Measurements from ENCODE around the gene DOK3. TPM values are rescaled to one million over a fixed set of nuclear protein-coding genes. Genes with fewer than 3 reads are reported as not detected.
A peak's percentile ranks its signal among the peaks of the same experiment; 100 is the strongest.
"Not testable (repeated sequence)": the region's sequence is repeated elsewhere in the genome, so short reads cannot be mapped to it uniquely, and the experiment has no call there.

The DOK3 gene
- total RNA-seq, 2 experiments from 2014 or later: 3.3 to 5.7 TPM

DNA sequence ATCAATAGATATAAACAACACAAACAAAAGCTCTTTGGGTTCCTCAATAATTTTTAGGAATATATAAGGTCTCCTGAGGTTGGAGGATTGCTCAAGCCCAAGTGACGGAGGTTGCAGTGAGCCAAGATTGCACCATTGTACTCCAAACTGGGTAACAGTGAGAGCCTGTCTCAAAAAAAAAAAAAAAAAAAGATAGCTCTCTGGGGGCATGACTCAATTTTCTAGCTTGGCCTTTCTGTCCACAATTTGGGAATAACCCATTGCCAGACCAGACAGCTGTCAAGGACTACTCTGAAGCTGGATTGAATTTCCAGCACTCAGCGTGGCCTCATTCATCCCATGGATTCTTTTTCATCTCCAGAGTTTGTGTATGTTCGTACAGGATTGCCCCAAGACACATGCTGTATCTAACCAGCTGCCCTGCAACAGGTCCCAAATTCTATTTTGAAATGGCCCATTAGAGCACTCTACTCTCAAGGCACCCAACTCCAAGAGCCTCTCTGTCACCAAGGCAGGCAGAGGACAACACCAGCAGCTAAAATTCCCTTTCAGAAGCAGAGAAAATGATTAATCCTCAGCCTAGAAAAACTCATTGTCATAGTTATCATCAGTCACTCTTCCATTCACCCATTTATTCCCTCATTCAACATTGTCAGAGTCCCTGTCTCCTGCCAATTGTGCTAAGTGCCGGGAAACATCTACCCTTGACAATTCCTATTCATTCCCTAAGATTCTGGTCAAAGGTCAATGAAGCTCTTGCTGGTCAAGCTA lies 36.0 kb upstream of the DOK3 start:
- Mint-ChIP-seq H3K27ac (no peak overlapping the region), H3K4me3 (no peak overlapping the region), H3K27me3 (no peaks in the 10 kb centered on the region), H3K4me1 (peaks cover 4% of the 10 kb centered on the region), H3K36me3 (peaks cover 20% of the 10 kb centered on the region), H3K9me3 (ENCODE audit: low read depth) (no peaks in the 10 kb centered on the region)
- CTCF ChIA-PET: interaction anchor here (0.8 kb wide), 1 partner anchor 18 kb away, joined by 3 read pairs; no protein-coding TSS in a partner anchor
- ATAC-seq (no peak), DNase-seq (no peak)

DNA sequence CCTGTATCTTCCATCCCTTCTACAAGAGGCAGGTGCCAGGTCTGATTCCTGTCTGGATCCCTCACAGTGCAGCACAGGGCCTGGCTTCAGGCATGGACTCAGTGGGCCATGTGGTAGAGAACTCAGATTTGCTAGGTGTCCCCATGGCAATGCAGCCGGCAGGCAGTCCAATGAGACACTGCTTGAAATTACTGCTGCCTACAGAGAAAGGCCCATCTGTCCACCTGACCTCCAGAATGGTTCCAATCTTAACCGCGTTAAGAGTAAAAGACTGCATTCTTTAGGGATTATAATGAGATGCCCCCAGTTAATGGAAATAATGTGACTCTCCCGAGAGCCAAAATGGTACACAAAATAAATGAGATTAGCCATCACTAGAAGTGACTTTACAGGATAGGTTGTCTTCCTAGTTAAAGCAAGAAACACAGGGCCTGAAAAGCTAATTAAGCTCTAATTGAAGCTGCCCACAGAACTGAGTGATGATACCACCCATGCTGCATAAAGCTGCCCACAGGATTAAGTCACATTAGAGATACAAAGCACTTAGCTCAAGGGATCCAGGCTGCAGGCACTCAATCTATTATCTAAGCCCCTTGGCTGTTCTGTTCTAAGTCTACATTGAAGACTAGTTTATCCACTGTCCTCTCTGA lies 33.3 kb upstream of the DOK3 start:
- no peaks in the 10 kb centered on the region for H3K9me3 Mint-ChIP-seq (ENCODE audit: low read depth)
- DNase-seq (no peak), ATAC-seq (no peak)
- CTCF ChIA-PET: interaction anchor here (0.9 kb wide), 1 partner anchor 17 kb away, joined by 3 read pairs; no protein-coding TSS in a partner anchor
- H3K27ac Mint-ChIP-seq: no peak overlapping the region
- peaks cover 21% of the 10 kb centered on the region for H3K36me3 Mint-ChIP-seq
- no peak overlapping the region for H3K4me3 Mint-ChIP-seq
- H3K4me1 Mint-ChIP-seq: peaks cover 4% of the 10 kb centered on the region
- H3K27me3 Mint-ChIP-seq: no peaks in the 10 kb centered on the region

DNA sequence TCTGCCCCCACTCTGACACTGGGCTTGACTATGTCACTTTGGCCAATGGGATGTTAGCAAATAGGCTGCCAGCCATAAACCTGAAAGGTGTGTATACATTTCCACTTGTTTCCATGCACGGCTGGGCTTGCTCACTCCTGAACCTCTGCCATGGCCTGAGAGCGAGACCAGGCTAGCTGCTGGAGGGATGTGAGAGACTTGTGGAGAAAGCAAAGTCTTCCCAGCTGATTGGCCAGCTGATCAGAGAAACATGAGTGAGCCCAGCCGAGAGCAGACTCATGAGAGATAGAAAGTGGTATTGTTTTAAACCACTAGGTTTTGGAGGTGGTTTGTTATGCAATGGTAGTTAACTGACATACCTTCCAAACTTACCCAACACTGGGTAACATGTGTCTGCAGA lies 30.8 kb upstream of the DOK3 start:
- CTCF ChIA-PET: no interaction called here
- H3K36me3 Mint-ChIP-seq: peaks cover 20% of the 10 kb centered on the region
- H3K4me1 Mint-ChIP-seq: peaks cover 4% of the 10 kb centered on the region
- no peak for ATAC-seq
- H3K4me3 Mint-ChIP-seq: no peak overlapping the region
- no peak overlapping the region for H3K27ac Mint-ChIP-seq
- no peak for DNase-seq
- no peaks in the 10 kb centered on the region for H3K9me3 Mint-ChIP-seq (ENCODE audit: low read depth)
- no peaks in the 10 kb centered on the region for H3K27me3 Mint-ChIP-seq

DNA sequence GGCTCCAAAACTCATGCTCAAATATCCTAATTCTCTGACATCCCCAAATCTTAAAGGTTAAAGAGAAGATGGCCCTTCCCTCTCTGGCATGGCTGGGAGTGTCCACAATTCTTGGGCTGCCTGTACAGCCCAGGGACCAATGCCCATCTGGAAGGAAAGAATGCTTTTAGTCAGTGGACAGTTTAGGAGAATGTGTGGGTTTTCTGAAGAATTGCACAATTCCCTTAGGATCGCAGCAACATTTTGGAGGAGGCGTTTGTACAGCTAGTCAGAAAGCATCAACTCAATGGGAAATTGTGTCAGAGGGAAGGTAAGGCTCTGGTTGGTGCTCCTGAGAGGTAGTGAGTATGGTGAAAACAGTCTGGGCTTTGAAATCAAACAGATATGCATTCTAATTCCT lies 29.8 kb upstream of the DOK3 start:
- Mint-ChIP-seq H3K9me3 (ENCODE audit: low read depth) (no peaks in the 10 kb centered on the region), H3K27me3 (no peaks in the 10 kb centered on the region), H3K27ac (no peak overlapping the region), H3K4me3 (no peak overlapping the region), H3K4me1 (peaks cover 4% of the 10 kb centered on the region), H3K36me3 (peaks cover 18% of the 10 kb centered on the region)
- DNase-seq: no peak
- ATAC-seq: no peak
- CTCF ChIA-PET: no interaction called here

DNA sequence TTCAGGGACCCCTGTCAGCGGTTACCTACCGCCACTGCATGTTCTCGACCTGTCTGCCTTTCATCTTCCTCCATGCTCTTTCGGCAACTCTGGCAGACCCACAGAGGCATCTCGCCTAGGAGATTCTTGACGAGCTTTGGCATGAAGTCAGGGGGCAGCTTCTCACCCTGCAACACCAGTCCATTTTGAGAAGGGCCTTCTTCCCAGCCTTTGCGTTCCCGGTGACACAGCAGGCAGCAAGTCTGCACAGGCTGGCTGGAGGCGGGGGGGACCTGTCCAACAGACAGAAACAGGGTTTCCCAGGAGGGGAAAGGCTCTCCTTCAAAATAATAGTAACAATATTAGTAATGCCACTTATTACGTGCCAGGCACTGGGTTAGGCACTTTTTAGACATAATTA lies 29.2 kb upstream of the DOK3 start:
- Mint-ChIP-seq H3K27me3 (no peaks in the 10 kb centered on the region), H3K9me3 (ENCODE audit: low read depth) (no peaks in the 10 kb centered on the region), H3K36me3 (peaks cover 20% of the 10 kb centered on the region), H3K27ac (no peak overlapping the region), H3K4me1 (peaks cover 4% of the 10 kb centered on the region), H3K4me3 (no peak overlapping the region)
- ATAC-seq: no peak
- DNase-seq: no peak
- CTCF ChIA-PET: no interaction called here

DNA sequence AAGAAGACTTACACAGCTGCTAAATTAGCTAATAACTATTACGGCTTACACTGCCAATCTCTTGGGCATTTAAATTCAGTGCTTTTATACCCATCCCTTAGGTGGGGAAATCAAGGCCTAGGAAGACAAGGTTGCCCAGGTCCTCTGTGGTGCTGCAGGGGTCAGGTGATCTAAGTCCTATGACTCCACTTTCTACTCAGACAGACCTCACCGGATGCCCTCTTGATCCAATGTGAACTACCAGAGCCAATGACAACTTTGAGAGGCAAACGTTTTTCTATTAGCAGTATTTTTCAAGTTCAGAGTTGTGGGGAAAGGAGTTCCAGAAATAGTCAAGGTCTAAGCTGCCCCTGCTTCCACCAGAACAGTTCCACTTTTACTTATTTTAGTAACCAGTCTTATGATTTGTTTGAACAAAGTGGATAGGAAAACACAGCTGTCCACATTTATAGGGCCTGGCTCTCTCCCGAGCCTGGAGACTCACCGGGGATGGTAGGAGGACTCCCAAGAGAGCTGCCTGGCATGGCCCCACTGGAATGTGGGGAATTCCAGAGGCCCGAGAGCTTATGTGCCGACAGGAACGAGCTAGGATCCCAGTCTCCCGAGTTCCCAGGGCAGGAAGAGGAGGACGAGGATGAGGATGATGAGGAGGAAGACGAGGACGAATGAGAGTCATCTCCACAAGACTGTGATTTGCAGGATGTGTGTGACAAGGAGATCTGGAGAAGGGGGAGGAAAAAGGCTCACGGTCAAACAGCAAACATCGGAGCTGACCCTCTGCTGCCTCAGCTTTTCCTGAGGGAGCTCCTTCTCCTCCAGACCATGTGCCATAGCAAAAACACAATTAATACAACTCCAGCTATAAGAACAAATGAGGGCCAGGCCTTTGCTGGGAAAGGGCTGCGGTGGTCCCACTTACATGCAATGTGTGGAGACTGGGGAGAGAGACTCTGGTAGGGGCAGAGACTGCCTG lies 28.0 kb upstream of the DOK3 start:
- CTCF ChIA-PET: no interaction called here
- no peak overlapping the region for H3K27ac Mint-ChIP-seq
- DNase-seq (no peak), ATAC-seq (no peak)
- H3K4me1 Mint-ChIP-seq: peaks cover 4% of the 10 kb centered on the region
- no peaks in the 10 kb centered on the region for H3K27me3 Mint-ChIP-seq
- no peak overlapping the region for H3K4me3 Mint-ChIP-seq
- H3K9me3 Mint-ChIP-seq (ENCODE audit: low read depth): no peaks in the 10 kb centered on the region
- H3K36me3 Mint-ChIP-seq: peaks cover 23% of the 10 kb centered on the region

DNA sequence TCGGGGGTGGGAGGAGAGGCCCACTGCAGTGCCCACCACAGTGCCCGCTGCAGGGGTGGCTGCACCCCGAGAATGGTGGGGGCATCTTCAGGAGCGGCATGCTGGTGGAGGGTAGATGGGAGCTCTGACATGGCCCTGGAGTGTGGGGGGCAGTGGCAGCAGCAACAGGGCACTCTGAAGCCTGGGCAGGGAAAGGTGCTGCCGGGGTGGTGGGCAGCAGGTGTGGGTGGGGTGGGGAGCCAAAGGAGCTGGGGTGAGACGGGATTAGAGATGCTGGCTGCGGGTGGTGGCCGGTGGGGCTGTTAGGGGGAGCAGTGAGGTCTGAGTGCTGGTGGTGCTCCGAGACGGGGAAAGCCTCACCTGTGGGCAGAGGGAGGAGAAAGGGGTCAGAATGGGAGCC lies 26.8 kb upstream of the DOK3 start:
- peaks cover 4% of the 10 kb centered on the region for H3K4me1 Mint-ChIP-seq
- CTCF ChIA-PET: interaction anchor here (1.4 kb wide), 1 partner anchor 146 kb away, joined by 4 read pairs; no protein-coding TSS in a partner anchor
- peaks cover 17% of the 10 kb centered on the region for H3K36me3 Mint-ChIP-seq
- DNase-seq (no peak), ATAC-seq (no peak)
- no peaks in the 10 kb centered on the region for H3K27me3 Mint-ChIP-seq
- no peak overlapping the region for H3K27ac Mint-ChIP-seq
- H3K4me3 Mint-ChIP-seq: no peak overlapping the region
- no peaks in the 10 kb centered on the region for H3K9me3 Mint-ChIP-seq (ENCODE audit: low read depth)

DNA sequence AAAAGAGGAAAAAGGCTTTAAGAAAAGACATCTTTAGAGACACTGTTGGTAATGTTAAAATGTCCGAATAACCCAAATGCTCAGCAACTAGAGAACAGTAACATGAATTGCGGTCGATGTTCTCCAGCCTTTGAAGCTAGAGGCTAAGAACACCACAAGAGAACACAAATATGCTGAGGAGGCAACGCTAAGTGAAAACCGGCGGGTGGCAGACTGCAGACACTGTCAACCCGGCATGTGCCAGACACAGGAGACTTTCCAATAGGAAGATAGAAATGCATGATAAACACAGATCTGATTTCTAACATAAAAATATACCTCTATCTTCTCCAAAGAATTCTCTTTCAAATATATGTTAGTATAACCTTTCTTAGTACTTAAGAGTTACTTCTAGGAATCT lies 25.5 kb upstream of the DOK3 start:
- CTCF ChIA-PET: interaction anchor here (1.4 kb wide), 1 partner anchor 145 kb away, joined by 4 read pairs; no protein-coding TSS in a partner anchor
- Mint-ChIP-seq H3K9me3 (ENCODE audit: low read depth) (no peaks in the 10 kb centered on the region), H3K4me3 (no peak overlapping the region), H3K36me3 (peaks cover 17% of the 10 kb centered on the region), H3K27me3 (no peaks in the 10 kb centered on the region), H3K27ac (no peak overlapping the region), H3K4me1 (no peaks in the 10 kb centered on the region)
- ATAC-seq (no peak), DNase-seq (no peak)

DNA sequence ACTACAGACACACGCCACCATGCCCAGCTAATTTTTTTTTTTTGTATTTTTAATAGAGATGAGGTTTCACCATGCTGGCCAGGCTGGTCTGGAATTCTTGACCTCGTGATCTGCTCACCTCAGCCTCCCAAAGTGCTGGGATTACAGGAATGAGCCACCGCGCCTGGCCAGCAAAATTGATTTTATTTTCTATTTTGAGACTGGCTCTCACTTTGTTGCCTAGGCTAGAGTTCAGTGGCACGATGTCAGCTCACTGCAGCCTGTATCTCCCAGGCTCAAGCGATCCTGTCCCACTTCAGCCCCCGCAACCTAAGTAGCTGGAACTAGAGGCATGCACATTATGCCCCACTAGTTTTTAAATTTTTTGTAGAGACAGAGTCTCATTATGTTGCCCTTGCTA lies 24.8 kb upstream of the DOK3 start:
- H3K4me1 Mint-ChIP-seq; DNase-seq; H3K27ac Mint-ChIP-seq; H3K9me3 Mint-ChIP-seq (ENCODE audit: low read depth); CTCF ChIA-PET; H3K27me3 Mint-ChIP-seq; ATAC-seq; H3K4me3 Mint-ChIP-seq: not testable (repeated sequence)
- peaks cover 17% of the 10 kb centered on the region for H3K36me3 Mint-ChIP-seq

DNA sequence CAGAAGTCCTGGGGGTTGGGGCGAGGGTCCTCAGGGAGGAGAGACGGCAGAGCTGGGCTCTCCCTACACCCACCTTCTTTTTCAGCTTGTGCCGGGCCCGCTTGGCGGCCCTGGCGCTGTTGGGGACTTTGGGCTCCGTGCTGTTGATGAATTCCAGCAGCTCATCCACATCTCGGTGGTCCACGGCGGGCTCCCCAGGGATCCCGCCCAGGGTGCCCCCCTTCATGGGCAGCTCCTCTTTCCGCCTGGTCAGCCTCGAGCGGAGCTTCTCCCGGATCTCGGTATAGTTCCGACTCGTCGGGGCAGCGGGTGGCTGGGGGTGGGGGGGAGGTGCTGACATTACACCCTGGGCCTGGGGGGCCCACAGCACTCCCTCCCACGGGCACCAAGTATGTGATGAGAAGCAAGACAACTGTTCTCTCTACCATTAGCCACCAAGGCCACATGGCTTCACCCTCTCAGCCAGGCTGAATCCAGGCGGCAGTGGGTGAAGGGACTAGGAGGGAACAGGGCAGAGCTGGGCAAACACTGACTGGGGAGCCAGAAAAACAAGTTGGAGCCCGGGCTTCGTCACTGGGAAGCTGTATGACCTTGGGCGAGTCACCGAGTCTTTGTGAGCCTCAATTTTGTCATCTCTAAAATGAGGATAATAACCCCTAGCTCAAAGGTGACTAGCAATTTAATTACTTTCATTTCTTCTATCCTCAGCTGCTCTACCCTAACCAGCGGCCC lies 21.7 kb upstream of the DOK3 start:
- CTCF ChIA-PET: interaction anchor here (1.1 kb wide), 1 partner anchor 30 kb away, joined by 3 read pairs; no protein-coding TSS in a partner anchor
- no peak for ATAC-seq
- no peak for DNase-seq

DNA sequence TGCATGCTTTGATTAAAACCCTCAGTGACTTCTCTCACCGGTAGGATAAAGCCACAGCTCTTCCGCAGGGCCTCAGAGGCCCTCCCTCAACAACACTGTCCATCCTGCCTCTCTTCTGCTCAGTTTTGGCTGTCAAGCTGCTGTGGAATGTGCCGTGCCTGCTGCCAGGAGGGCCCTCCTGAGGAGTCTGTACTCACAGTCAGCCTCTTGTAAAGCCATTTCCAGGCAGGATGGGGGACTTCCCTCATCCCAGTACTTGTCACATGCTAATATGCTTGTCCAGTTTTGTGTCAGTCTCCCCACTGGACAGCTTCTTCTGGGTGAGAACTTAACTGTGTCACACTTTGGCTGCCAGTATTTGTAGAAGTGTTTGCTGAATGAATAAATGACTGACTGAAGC lies 21.0 kb upstream of the DOK3 start:
- CTCF ChIA-PET: interaction anchor here (0.6 kb wide), 1 partner anchor 69 kb away, joined by 3 read pairs; no protein-coding TSS in a partner anchor
- no peaks in the 10 kb centered on the region for H3K9me3 Mint-ChIP-seq (ENCODE audit: low read depth)
- no peaks in the 10 kb centered on the region for H3K27me3 Mint-ChIP-seq
- DNase-seq: no peak
- no peak overlapping the region for H3K4me3 Mint-ChIP-seq
- ATAC-seq: no peak
- peak overlapping the region; percentile 5 for H3K27ac Mint-ChIP-seq
- no peaks in the 10 kb centered on the region for H3K4me1 Mint-ChIP-seq
- H3K36me3 Mint-ChIP-seq: peaks cover 7% of the 10 kb centered on the region

More for the DNA sequence above, 21.7 kb upstream of the DOK3 start:
- Mint-ChIP-seq H3K4me1 (no peaks in the 10 kb centered on the region), H3K27me3 (no peaks in the 10 kb centered on the region), H3K27ac (no peak overlapping the region), H3K36me3 (peaks cover 7% of the 10 kb centered on the region), H3K4me3 (no peak overlapping the region), H3K9me3 (ENCODE audit: low read depth) (no peaks in the 10 kb centered on the region)

DNA sequence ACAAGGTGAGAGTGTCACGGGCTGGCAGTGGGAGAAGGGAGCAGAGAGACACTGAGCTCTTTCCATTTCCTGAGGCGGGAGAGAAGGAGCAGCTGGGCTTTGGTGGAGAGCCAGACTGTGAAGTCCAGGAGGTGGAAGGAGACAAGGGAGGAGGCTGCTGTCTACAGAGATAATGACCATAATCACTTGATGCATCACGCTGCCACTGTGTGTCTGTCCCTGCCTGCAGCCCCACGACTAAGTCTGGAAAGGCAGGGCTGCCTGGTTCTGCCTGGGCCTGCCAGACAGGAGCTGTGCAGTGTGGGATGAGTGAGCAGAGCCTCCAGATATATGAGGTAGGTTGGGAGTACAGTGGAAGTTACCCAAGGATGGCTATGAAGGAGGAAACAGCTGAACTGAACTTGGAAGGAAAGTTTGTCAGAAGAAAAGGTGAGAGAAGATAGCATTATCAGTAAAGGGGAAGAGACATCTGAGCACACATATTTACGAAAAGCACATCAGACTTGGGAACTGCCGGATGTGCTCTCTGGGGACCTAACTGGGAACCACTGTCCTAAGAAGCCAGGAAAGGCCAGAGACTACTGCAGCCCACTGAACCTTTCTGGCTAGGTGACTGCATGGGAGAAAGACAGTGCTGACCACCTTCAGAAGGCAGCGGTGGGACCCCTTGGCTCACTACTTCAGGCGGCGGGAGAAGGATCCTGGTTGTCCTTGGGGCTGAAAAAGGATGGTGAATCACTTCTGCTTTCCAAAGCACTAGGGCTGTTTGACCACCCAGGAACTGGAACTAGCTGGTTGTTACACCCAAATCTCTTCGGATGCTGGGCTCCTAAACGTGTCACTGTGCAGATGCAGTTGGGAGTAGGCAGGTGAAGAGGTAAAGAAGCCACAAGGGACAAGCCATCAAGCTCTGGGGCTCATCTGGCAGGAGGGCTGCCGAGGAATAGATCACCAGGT lies 19.9 kb upstream of the DOK3 start:
- ATAC-seq (no peak), DNase-seq (no peak)
- Mint-ChIP-seq H3K27me3 (no peaks in the 10 kb centered on the region), H3K27ac (peak overlapping the region; percentile 57), H3K4me1 (no peaks in the 10 kb centered on the region), H3K36me3 (peaks cover 5% of the 10 kb centered on the region), H3K9me3 (ENCODE audit: low read depth) (no peaks in the 10 kb centered on the region), H3K4me3 (no peak overlapping the region)
- CTCF ChIA-PET: no interaction called here

Data from activated CD8-positive, alpha-beta memory T cell treated with anti-CD3 and anti-CD28 coated beads, Interleukin-2, amount 10 ng/mL, durations not matched to agents 7 days and 5 days (primary cell).